H9 (cell line): ENCODE results near the gene TBC1D5. TPM values are rescaled to one million over a fixed set of nuclear protein-coding genes. Genes with fewer than 3 reads are reported as not detected.

Source experiments
- DNase-seq: peaks from one replicate; pipeline ENCODE4 v3.0.0-alpha.2; 2017
- H2AFZ ChIP-seq: one replicate; pipeline ENCODE4 v1.6.1; 2013; ENCODE audit warnings: mild to moderate bottlenecking, low read length, control low read depth, moderate library complexity
- H2AK5ac ChIP-seq: 2 replicates; pipeline ENCODE4 v1.6.1; 2013; ENCODE audit warnings: low read length, control low read depth, mixed read lengths; ENCODE audit not compliant: insufficient read length
- H2BK120ac ChIP-seq: one replicate; pipeline ENCODE4 v1.6.1; 2013; ENCODE audit warnings: low read depth, mild to moderate bottlenecking, low read length, control low read depth, inconsistent platforms; ENCODE audit not compliant: poor library complexity, severe bottlenecking
- H2BK12ac ChIP-seq: 2 replicates; pipeline ENCODE4 v1.6.1; 2013; ENCODE audit warnings: low read length, control low read depth, mixed read lengths, low read depth; ENCODE audit not compliant: insufficient read length
- H2BK15ac ChIP-seq: 2 replicates; pipeline ENCODE4 v1.6.1; 2013; ENCODE audit warnings: low read depth, low read length, control low read depth
- H2BK20ac ChIP-seq: one replicate; pipeline ENCODE4 v1.6.1; 2013; ENCODE audit warnings: low read depth, mild to moderate bottlenecking, low read length, control low read depth, inconsistent platforms; ENCODE audit not compliant: poor library complexity, severe bottlenecking
- H2BK5ac ChIP-seq: 2 replicates; pipeline ENCODE4 v1.6.1; 2013; ENCODE audit warnings: low read length, control low read depth, mixed read lengths; ENCODE audit not compliant: insufficient read length
- H3K14ac ChIP-seq: 2 replicates; pipeline ENCODE4 v1.6.1; 2013; ENCODE audit warnings: low read length, control low read depth; ENCODE audit not compliant: insufficient read depth
- H3K18ac ChIP-seq: 2 replicates; pipeline ENCODE4 v1.6.1; 2013; ENCODE audit warnings: low read depth, mild to moderate bottlenecking, mixed read lengths, low read length, control low read depth; ENCODE audit not compliant: insufficient read length
- H3K23ac ChIP-seq: 2 replicates; pipeline ENCODE4 v1.6.1; 2013; ENCODE audit warnings: low read length, control low read depth, mixed read lengths, low read depth; ENCODE audit not compliant: insufficient read length
- H3K23me2 ChIP-seq: 2 replicates; pipeline ENCODE4 v1.6.1; 2013; ENCODE audit warnings: low read depth, mild to moderate bottlenecking, mixed read lengths, low read length, control low read depth; ENCODE audit not compliant: insufficient read length, poor library complexity, severe bottlenecking
- H3K27ac ChIP-seq: 2 replicates; pipeline ENCODE4 v1.5.1; 2013; ENCODE audit warnings: low read length, control low read depth, mixed read lengths, low read depth; ENCODE audit not compliant: insufficient read length
- H3K27me3 ChIP-seq: 2 replicates; pipeline ENCODE4 v1.6.1; 2013; ENCODE audit warnings: low read length, control low read depth, inconsistent platforms; ENCODE audit not compliant: insufficient read depth
- H3K4ac ChIP-seq: 2 replicates; pipeline ENCODE4 v1.6.1; 2013; ENCODE audit warnings: low read depth, mild to moderate bottlenecking, control low read depth, inconsistent platforms, low read length, moderate library complexity
- H3K4me1 ChIP-seq: 2 replicates; pipeline ENCODE4 v1.6.1; 2013; ENCODE audit warnings: low read length, control low read depth, inconsistent platforms; ENCODE audit not compliant: insufficient read depth
- H3K4me2 ChIP-seq: 2 replicates; pipeline ENCODE4 v1.6.1; 2013; ENCODE audit warnings: low read length, control low read depth, mixed read lengths; ENCODE audit not compliant: insufficient read length, insufficient read depth
- H3K56ac ChIP-seq: 2 replicates; pipeline ENCODE4 v1.6.1; 2013; ENCODE audit warnings: low read depth, mild to moderate bottlenecking, mixed read lengths, low read length, control low read depth; ENCODE audit not compliant: insufficient read length
- H3K79me1 ChIP-seq: 2 replicates; pipeline ENCODE4 v1.6.1; 2013; ENCODE audit warnings: low read depth, mild to moderate bottlenecking, moderate library complexity, low read length, control low read depth, inconsistent platforms; ENCODE audit not compliant: insufficient read depth, poor library complexity, severe bottlenecking
- H3K79me2 ChIP-seq: 2 replicates; pipeline ENCODE4 v1.6.1; 2013; ENCODE audit warnings: low read length, control low read depth, inconsistent platforms; ENCODE audit not compliant: insufficient read depth
- H3K9ac ChIP-seq: 2 replicates; pipeline ENCODE4 v1.6.1; 2013; ENCODE audit warnings: low read length, control low read depth, mixed read lengths; ENCODE audit not compliant: insufficient read length; ENCODE audit errors: extremely low read depth
- H3K9me3 ChIP-seq: one replicate; pipeline ENCODE4 v1.6.1; 2013; ENCODE audit warnings: low read depth, low read length, inconsistent platforms; ENCODE audit not compliant: control insufficient read depth
- H3T11ph ChIP-seq: one replicate; pipeline ENCODE4 v1.6.1; 2013; ENCODE audit warnings: mild to moderate bottlenecking, low read length, control low read depth, inconsistent platforms
- H4K20me1 ChIP-seq: one replicate; pipeline ENCODE4 v1.6.1; 2013; ENCODE audit not compliant: control insufficient read depth, insufficient read length, insufficient read depth
- H4K5ac ChIP-seq: 2 replicates; pipeline ENCODE4 v1.6.1; 2013; ENCODE audit warnings: low read depth, mild to moderate bottlenecking, mixed read lengths, low read length, control low read depth; ENCODE audit not compliant: insufficient read length
- H4K8ac ChIP-seq: replicated peaks from 2 replicates; pipeline ENCODE4 v1.6.1; 2013; ENCODE audit warnings: low read length, control low read depth, mixed read lengths, low read depth; ENCODE audit not compliant: insufficient read length
- H4K91ac ChIP-seq: 2 replicates; pipeline ENCODE4 v1.6.1; 2013; ENCODE audit warnings: low read depth, mild to moderate bottlenecking, moderate library complexity, mixed read lengths, low read length, control low read depth; ENCODE audit not compliant: insufficient read length
- H3K27ac Mint-ChIP-seq, 3 experiments: 2 replicates in 2 of 3; 3 replicates in 1 of 3; pipeline ENCODE4 v1.8.0; 2020 to 2021; ENCODE audit warnings: mixed read lengths in 3 of 3, mild to moderate bottlenecking in 1 of 3, moderate library complexity in 1 of 3
- H3K27me3 Mint-ChIP-seq: 2 replicates; pipeline ENCODE4 v1.8.0; 2021; ENCODE audit warnings: low read depth, mild to moderate bottlenecking, moderate library complexity, mixed read lengths
- H3K36me3 Mint-ChIP-seq, 3 experiments: 2 replicates in 2 of 3; 3 replicates in 1 of 3; pipeline ENCODE4 v1.8.0; 2020 to 2021; ENCODE audit warnings: low read depth in 3 of 3, mixed read lengths in 3 of 3; ENCODE audit not compliant: insufficient read depth in 1 of 3
- H3K4me1 Mint-ChIP-seq, 2 experiments: 2 replicates each; pipeline ENCODE4 v1.8.0; 2020; ENCODE audit warnings: mixed read lengths in 2 of 2
- H3K4me3 Mint-ChIP-seq, 2 experiments: 2 replicates in 1 of 2; 3 replicates in 1 of 2; pipeline ENCODE4 v1.8.0; 2020 to 2021; ENCODE audit warnings: mild to moderate bottlenecking in 2 of 2, mixed read lengths in 2 of 2, moderate library complexity in 1 of 2
- H3K9me3 Mint-ChIP-seq, 2 experiments: 2 replicates in 1 of 2; 3 replicates in 1 of 2; pipeline ENCODE4 v1.8.0; 2020; ENCODE audit warnings: mild to moderate bottlenecking in 2 of 2, mixed read lengths in 2 of 2, moderate library complexity in 1 of 2
- CTCF ChIP-seq: fragments of 200-600 bp; sonication (generic); conservative IDR thresholded peaks from 3 replicates; pipeline ENCODE4 v1.8.0; 2021; ENCODE audit warnings: antibody characterized with exemption, mild to moderate bottlenecking
- total RNA-seq: library from RNA; stranded (reverse); gene quantifications from 2 replicates; pipeline ENCODE4 v1.2.1, GENCODE V29; 2021

Gene TBC1D5
- total RNA-seq, 1 experiment from 2014 or later: 25.0 TPM

DNA sequence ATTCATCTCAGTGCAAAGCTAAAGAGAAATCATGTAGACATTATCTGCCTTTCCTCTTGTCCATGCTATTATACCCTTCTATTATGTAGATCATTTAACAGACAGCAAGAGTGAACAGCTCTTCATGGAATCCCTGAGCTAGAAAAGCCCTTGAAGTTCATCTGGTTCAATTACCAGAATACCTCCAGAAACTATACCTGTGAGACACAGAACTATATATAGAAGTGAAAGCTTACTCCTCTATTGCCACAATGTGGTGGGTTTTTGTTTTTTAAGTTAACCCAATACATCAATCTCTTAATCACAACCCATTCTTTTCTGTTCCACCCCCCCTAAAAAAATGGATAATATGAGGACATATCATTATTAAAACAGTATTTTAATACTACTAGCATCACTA, 510.0 kb downstream of the TBC1D5 start:
- no peaks in the 10 kb centered on the region for H3K4me1 ChIP-seq
- H2AK5ac ChIP-seq: no peak overlapping the region
- H2BK20ac ChIP-seq: no peak overlapping the region
- no peak overlapping the region for H2BK12ac ChIP-seq
- no peak overlapping the region for H4K91ac ChIP-seq
- DNase-seq: no peak
- Mint-ChIP-seq H3K4me1 (peaks cover 6 to 7% of the 10 kb centered on the region in 2 experiments), H3K4me3 (no peak overlapping the region), H3K9me3 (no peaks in the 10 kb centered on the region), H3K27me3 (no peaks in the 10 kb centered on the region), H3K27ac (no peak overlapping the region), H3K36me3 (no peaks in the 10 kb centered on the region)
- H2AFZ ChIP-seq: no peak overlapping the region
- no peaks in the 10 kb centered on the region for H3K79me1 ChIP-seq
- no peaks in the 10 kb centered on the region for H3K23me2 ChIP-seq
- H2BK5ac ChIP-seq: no peak overlapping the region
- no peak overlapping the region for H3K23ac ChIP-seq
- H4K20me1 ChIP-seq: no peaks in the 10 kb centered on the region
- no peak overlapping the region for H3K56ac ChIP-seq
- no peaks in the 10 kb centered on the region for H3K27me3 ChIP-seq
- no peak overlapping the region for H3T11ph ChIP-seq
- no peak overlapping the region for H2BK15ac ChIP-seq
- no peaks in the 10 kb centered on the region for H3K9me3 ChIP-seq
- no peak overlapping the region for H3K4me2 ChIP-seq
- H4K5ac ChIP-seq: no peak overlapping the region
- no peak overlapping the region for H4K8ac ChIP-seq
- H3K27ac ChIP-seq: no peak overlapping the region
- TF ChIP-seq CTCF: no peak
- H3K9ac ChIP-seq: no peak overlapping the region
- H3K18ac ChIP-seq: no peak overlapping the region
- H3K14ac ChIP-seq: no peak overlapping the region
- H3K4ac ChIP-seq: no peak overlapping the region
- H2BK120ac ChIP-seq: no peak overlapping the region
- H3K79me2 ChIP-seq: no peaks in the 10 kb centered on the region
